GM12878 (cell line): ENCODE results near the gene CLEC4D. TPM values are rescaled to one million over a fixed set of nuclear protein-coding genes. Genes with fewer than 3 reads are reported as not detected.

Source experiments
- ATAC-seq: fragments of 200-7000 bp; cut with Tn5 transposase; 3 replicates; pipeline ENCODE4 v1.9.1; 2020; ENCODE audit warnings: mild to moderate bottlenecking, moderate library complexity
- BruUV-seq: library from RNA; stranded (reverse); fragments of 400-500 nt; replicated peaks from 2 replicates; lab custom pipeline; 2021; lab: Mats Ljungman, UMichigan
- CTCF ChIA-PET: fragments of 300-600 bp; sonication (Branson Sonifier 250); formaldehyde crosslinking; extraction: SDS; loops from one replicate; lab custom pipeline; 2021; ENCODE audit warnings: inconsistent platforms; lab: Yijun Ruan, JAX
- POLR2A ChIA-PET: fragments of 350-600 bp; formaldehyde crosslinking; extraction: SDS; loops from one replicate; lab custom pipeline; 2021; ENCODE audit warnings: inconsistent platforms; lab: Charles Lee
- RAD21 ChIA-PET: fragments of 300-600 bp; sonication (Branson Sonifier 250); formaldehyde crosslinking; loops from one replicate; lab custom pipeline; 2023; ENCODE audit warnings: antibody characterized with exemption; ENCODE audit not compliant: unreplicated experiment; lab: Charles Lee
- SMC1A ChIA-PET: fragments of 300-600 bp; sonication (Branson Sonifier 250); formaldehyde crosslinking; loops from one replicate; lab custom pipeline; 2023; ENCODE audit not compliant: unreplicated experiment, uncharacterized antibody; lab: Charles Lee
- DNase-seq: peaks from one replicate; pipeline ENCODE4 v3.0.0-alpha.2; 2011; ENCODE audit warnings: low read depth, low spot score
- FAIRE-seq: peaks from 3 replicates; lab custom pipeline; 2011; peaks lifted over from hg19 to GRCh38; lab: Jason Lieb, UNC
- H2AFZ ChIP-seq: 2 replicates; pipeline ENCODE4 v1.6.0; 2011; ENCODE audit warnings: low read depth, low read length, control low read depth; ENCODE audit not compliant: control insufficient read depth
- H3K27ac ChIP-seq: 2 replicates; pipeline ENCODE4 v1.5.1; 2011; ENCODE audit warnings: control low read depth; ENCODE audit not compliant: control insufficient read depth, insufficient read depth
- H3K27me3 ChIP-seq, 2 experiments: replicated peaks in 1 of 2; 2 replicates each; pipeline versions ENCODE4 v1.6.0 to v1.6.1; 2011; ENCODE audit warnings: low read length in 1 of 2; ENCODE audit not compliant: control insufficient read depth in 2 of 2, insufficient read depth in 2 of 2
- H3K36me3 ChIP-seq, 2 experiments: 2 replicates each; pipeline ENCODE4 v1.5.1; 2011; ENCODE audit warnings: low read length in 1 of 2; ENCODE audit not compliant: control insufficient read depth in 2 of 2, insufficient read depth in 2 of 2
- H3K4me1 ChIP-seq: 2 replicates; pipeline ENCODE4 v1.6.1; 2011; ENCODE audit warnings: mild to moderate bottlenecking, low read length, moderate library complexity, mixed read lengths; ENCODE audit not compliant: control insufficient read depth, insufficient read depth
- H3K4me2 ChIP-seq: 2 replicates; pipeline ENCODE4 v1.6.0; 2011; ENCODE audit warnings: control low read depth; ENCODE audit not compliant: control insufficient read depth, insufficient read depth
- H3K4me3 ChIP-seq: fragments of 200-600 bp; sonication (generic); 2 replicates; pipeline ENCODE4 v1.5.1; 2016
- H3K79me2 ChIP-seq: 2 replicates; pipeline ENCODE4 v1.6.0; 2011; ENCODE audit warnings: low read length; ENCODE audit not compliant: control insufficient read depth, insufficient read depth
- H3K9ac ChIP-seq: 2 replicates; pipeline ENCODE4 v1.8.0; 2011; ENCODE audit warnings: low read length, control low read depth, mixed read lengths; ENCODE audit not compliant: control insufficient read depth, insufficient read depth
- H3K9me3 ChIP-seq: replicated peaks from 3 replicates; pipeline ENCODE4 v1.5.1; 2011; ENCODE audit warnings: mild to moderate bottlenecking, low read length; ENCODE audit not compliant: control insufficient read depth, insufficient read depth
- H4K20me1 ChIP-seq: 2 replicates; pipeline ENCODE4 v1.6.0; 2011; ENCODE audit not compliant: control insufficient read depth, insufficient read depth
- CREM ChIP-seq: IDR thresholded peaks from 2 replicates; pipeline ENCODE4 v1.6.1; 2014; ENCODE audit warnings: antibody characterized with exemption, low read depth
- GATAD2B ChIP-seq: fragments of 450-650 bp; conservative IDR thresholded peaks from 2 replicates; pipeline ENCODE4 v1.6.1; 2017; ENCODE audit warnings: low read depth, mild to moderate bottlenecking, moderate library complexity
- HDAC6 ChIP-seq: fragments of 200-600 bp; sonication (generic); IDR thresholded peaks from one replicate; pipeline ENCODE4 v1.8.0; 2017; ENCODE audit warnings: antibody characterized with exemption; ENCODE audit not compliant: unreplicated experiment
- MLLT1 ChIP-seq: fragments of 450-650 bp; IDR thresholded peaks from 2 replicates; pipeline ENCODE4 v1.6.1; 2016; ENCODE audit warnings: mild to moderate bottlenecking
- MYC ChIP-seq: IDR thresholded peaks from 2 replicates; pipeline ENCODE4 v1.6.1; 2011; ENCODE audit warnings: mild to moderate bottlenecking, low read length, moderate library complexity, inconsistent platforms; ENCODE audit not compliant: insufficient read depth, insufficient replicate concordance, insufficient read length, severe bottlenecking
- NFYB ChIP-seq: IDR thresholded peaks from 2 replicates; pipeline ENCODE4 v1.6.1; 2011; ENCODE audit warnings: low read depth, mild to moderate bottlenecking, low read length, improper control_type of control experiment, moderate library complexity; ENCODE audit not compliant: insufficient read depth
- NR2F1 ChIP-seq: fragments of 450-650 bp; conservative IDR thresholded peaks from 2 replicates; pipeline ENCODE4 v1.6.1; 2017; ENCODE audit warnings: mild to moderate bottlenecking
- RELB ChIP-seq: fragments of 450-650 bp; IDR thresholded peaks from 2 replicates; pipeline ENCODE4 v1.6.1; 2017; ENCODE audit warnings: low read depth, mild to moderate bottlenecking, moderate library complexity
- RUNX3 ChIP-seq: IDR thresholded peaks from 2 replicates; pipeline ENCODE4 v1.6.1; 2012; ENCODE audit warnings: low read length, inconsistent platforms
- SUZ12 ChIP-seq: fragments of 200-600 bp; sonication (generic); IDR thresholded peaks from one replicate; pipeline ENCODE4 v1.6.1; 2018; ENCODE audit warnings: antibody characterized with exemption, mild to moderate bottlenecking; ENCODE audit not compliant: unreplicated experiment
- ZBTB40 ChIP-seq: fragments of 450-650 bp; IDR thresholded peaks from 2 replicates; pipeline ENCODE4 v1.6.1; 2016; ENCODE audit warnings: mild to moderate bottlenecking, moderate library complexity, borderline replicate concordance
- WGBS: methylation state at CpG from one replicate; pipeline ENCODE4 v1.1.6; 2016; ENCODE audit warnings: low lambda C conversion rate; ENCODE audit not compliant: insufficient replicate concordance, insufficient coverage; ENCODE audit errors: missing lambda C conversion rate; 5-methylcytosine and 5-hydroxymethylcytosine counted together
- in situ Hi-C: fragments of 300-500 bp; cut with MboI; formaldehyde crosslinking; loops from 9 replicates; pipeline ENCODE4 v1.14.3; 2018; ENCODE audit warnings: mixed read lengths
- intact Hi-C: fragments of 100-400 bp; cut with micrococcal nuclease; formaldehyde crosslinking; loops from one replicate; pipeline ENCODE4 v1.14.2; 2022; ENCODE audit not compliant: unreplicated experiment
- polyA plus RNA-seq, 11 experiments: library from polyadenylated mRNA; depleted of rRNA in 4 of 11; unstranded in 6 of 11; stranded (reverse) in 5 of 11; fragments of >200 nt; fragmentation: Nextera tagmentation in 4 of 11; fragmentation: Illumina TruSeq in 1 of 11; extraction: Ambion mirVana in 4 of 11; extraction: Trizol in 1 of 11; gene quantifications; 1 replicate in 1 of 11; 2 replicates in 10 of 11; pipeline versions ENCODE4 v1.2.1 to v1.2.3, GENCODE V29; 2011 to 2016; ENCODE audit warnings: inconsistent platforms in 2 of 11, missing spikeins in 2 of 11, low read depth in 1 of 11
- total RNA-seq, 4 experiments: library from RNA; depleted of rRNA in 3 of 4; stranded (reverse); fragments of >200 nt in 3 of 4; fragmentation: Illumina TruSeq in 1 of 4; extraction: Trizol in 1 of 4; gene quantifications; 2 replicates each; pipeline versions ENCODE4 v1.2.1 to v1.2.3, GENCODE V29; 2013 to 2021

The CLEC4D gene
- total and polyA plus RNA-seq, 10 of the 15 experiments (the other 5 are each of a cell fraction or from before 2014, with no cell fraction given): not detected

GRCh38 chr12:8527250-8528130 is 14.2 kb downstream of the CLEC4D start (continued):
- TF ChIP-seq MYC (no peak), NFYB (no peak), MLLT1 (no peak), CREM (no peak), RUNX3 (no peak), GATAD2B (no peak)

GRCh38 chr12:8532045-8532444 is 18.7 kb downstream of the CLEC4D start:
- H3K9ac ChIP-seq: no peak overlapping the region
- CTCF ChIA-PET: no interaction called here
- TF ChIP-seq SUZ12: no peak
- no peak for TF ChIP-seq ZBTB40
- TF ChIP-seq RELB: no peak
- TF ChIP-seq HDAC6: no peak
- TF ChIP-seq NR2F1: no peak

More at GRCh38 chr12:8532045-8532444, 18.7 kb downstream of the CLEC4D start:
- no peak overlapping the region for H3K4me2 ChIP-seq
- SMC1A ChIA-PET: no interaction called here
- FAIRE-seq: no peak
- intact Hi-C loops: no loop called here
- H3K4me1 ChIP-seq: no peaks in the 10 kb centered on the region
- RAD21 ChIA-PET: no interaction called here
- POLR2A ChIA-PET: no interaction called here
- ATAC-seq: no peak
- in situ Hi-C loops: loop anchor here (25.0 kb wide), 1 partner anchor 355 kb away; no protein-coding TSS in a partner anchor
- DNase-seq: no peak
- WGBS: 9% methylated on average over 7 of the region's 7 CpGs
- no peaks in the 10 kb centered on the region for H3K79me2 ChIP-seq
- no peaks in the 10 kb centered on the region for H3K9me3 ChIP-seq
- H3K36me3 ChIP-seq: no peaks in the 10 kb centered on the region
- H3K27ac ChIP-seq: no peak overlapping the region
- no TSS peak for BruUV-seq
- no peak overlapping the region for H3K4me3 ChIP-seq
- H3K27me3 ChIP-seq: peaks cover 2 to 5% of the 10 kb centered on the region in 2 experiments; a peak in 2 of 4 replicates
- H4K20me1 ChIP-seq: no peaks in the 10 kb centered on the region
- no peak overlapping the region for H2AFZ ChIP-seq
